GM23338 (cell line): ENCODE measurements around the gene JAG1.

Source experiments
- CREB1 ChIP-seq: fragments of 250-450 bp; sonication (Bioruptor Pico); IDR thresholded peaks from 2 replicates; pipeline ENCODE4 v1.5.0; 2020; ENCODE audit warnings: low read depth, mild to moderate bottlenecking, moderate library complexity
- CTCF ChIP-seq, 2 experiments: fragments of 200-600 bp in 1 of 2; sonication (generic) in 1 of 2; conservative IDR thresholded peaks; 2 replicates each; pipeline versions ENCODE4 v1.5.1 to v1.6.1; 2016 to 2017; ENCODE audit warnings: antibody characterized with exemption in 2 of 2, low read depth in 2 of 2, mild to moderate bottlenecking in 2 of 2, moderate library complexity in 1 of 2
- EZH2 ChIP-seq: fragments of 200-600 bp; sonication (generic); IDR thresholded peaks from one replicate; pipeline ENCODE4 v1.8.0; 2017; ENCODE audit warnings: antibody characterized with exemption, mild to moderate bottlenecking, low read depth; ENCODE audit not compliant: unreplicated experiment
- JUNB ChIP-seq: IDR thresholded peaks from one replicate; pipeline ENCODE4 v1.6.1; 2016; ENCODE audit warnings: antibody characterized with exemption; ENCODE audit not compliant: unreplicated experiment
- REST ChIP-seq: IDR thresholded peaks from one replicate; pipeline ENCODE4 v1.6.1; 2018; ENCODE audit warnings: antibody characterized with exemption; ENCODE audit not compliant: unreplicated experiment
- ZNF114 ChIP-seq: fragments of 250-450 bp; sonication (Bioruptor Pico); IDR thresholded peaks from 2 replicates; pipeline ENCODE4 v1.5.0; 2020; ENCODE audit warnings: mild to moderate bottlenecking, moderate library complexity
- ZNF331 ChIP-seq: fragments of 250-450 bp; sonication (Bioruptor Pico); IDR thresholded peaks from 2 replicates; pipeline ENCODE4 v1.5.0; 2020; ENCODE audit warnings: low read depth, mild to moderate bottlenecking, moderate library complexity
- ZNF462 ChIP-seq: fragments of 250-450 bp; sonication (Bioruptor Pico); IDR thresholded peaks from 2 replicates; pipeline ENCODE4 v1.5.0; 2020; ENCODE audit warnings: mild to moderate bottlenecking, moderate library complexity

GRCh38 chr20:10596710-10597121, 77.1 kb downstream of the JAG1 start:
- TF ChIP-seq CTCF (conservative IDR thresholded peaks at IDR 0.05; ENCODE audit: low read depth in 2 of 2) = no peak
- TF ChIP-seq REST = no peak
- TF ChIP-seq EZH2 = no peak
- TF ChIP-seq CREB1 (CRISPR knock-in tag) = no peak
- no peak for TF ChIP-seq ZNF114 (CRISPR knock-in tag)
- no peak for TF ChIP-seq ZNF331 (CRISPR knock-in tag)
- TF ChIP-seq ZNF462 (CRISPR knock-in tag) = no peak
- no peak for TF ChIP-seq JUNB
